Left ventricle myocardium inferior (tissue), 1 donor: ENCODE results near the gene DLGAP4. TPM values are rescaled to one million over a fixed set of nuclear protein-coding genes. Genes with fewer than 3 reads are reported as not detected.

ENCODE experiments used
- DNase-seq: peaks from one replicate; pipeline ENCODE4 v3.0.0-alpha.2; 2020
- H3K27ac ChIP-seq: fragments of 200-600 bp; replicated peaks from 2 replicates; pipeline ENCODE4 v1.8.0; 2021
- H3K27me3 ChIP-seq: fragments of 200-600 bp; 2 replicates; pipeline ENCODE4 v1.8.0; 2021; ENCODE audit warnings: low read depth
- H3K36me3 ChIP-seq: fragments of 200-600 bp; 2 replicates; pipeline ENCODE4 v1.8.0; 2021
- H3K4me1 ChIP-seq: fragments of 200-600 bp; 2 replicates; pipeline ENCODE4 v1.8.0; 2021
- H3K4me3 ChIP-seq: fragments of 200-600 bp; 2 replicates; pipeline ENCODE4 v1.8.0; 2021; ENCODE audit warnings: mild to moderate bottlenecking, moderate library complexity
- H3K9me3 ChIP-seq: fragments of 200-600 bp; replicated peaks from 2 replicates; pipeline ENCODE4 v1.8.0; 2021
- CTCF ChIP-seq: fragments of 200-600 bp; IDR thresholded peaks from 2 replicates; pipeline ENCODE4 v1.8.0; 2021; ENCODE audit warnings: antibody characterized with exemption, mild to moderate bottlenecking, borderline replicate concordance
- intact Hi-C: fragments of 100-400 bp; cut with micrococcal nuclease; formaldehyde crosslinking; loops from one replicate; pipeline ENCODE4 v1.11.0; 2022
- total RNA-seq: library from RNA; stranded (reverse); fragmentation: NEBNext Ultra II Directional; extraction: Animal tissue kit (Norgen Biotek cat#: 25700); gene quantifications from one replicate; pipeline ENCODE4 v1.2.1, GENCODE V29; 2021
- donor health status: DM: no; HTN: yes; CAD: no; lungs with severe emphysema.

DLGAP4 gene
- total RNA-seq, 1 donor from 2014 or later, result 51.7 TPM

- Histone ChIP-seq H3K4me1 (peaks cover 45% of the 10 kb centered on the region), H3K27me3 (no peaks in the 10 kb centered on the region), H3K27ac (peak overlapping the region; percentile 91), H3K4me3 (peak overlapping the region; percentile 96), H3K36me3 (peaks cover 2% of the 10 kb centered on the region), H3K9me3 (no peaks in the 10 kb centered on the region)
- intact Hi-C loops, result no loop called here
- TF ChIP-seq CTCF, result no peak
- DNase-seq, result peak; percentile 43
Measured at GRCh38 chr20:36573798-36574365, 267.7 kb downstream of the DLGAP4 start.

DNA sequence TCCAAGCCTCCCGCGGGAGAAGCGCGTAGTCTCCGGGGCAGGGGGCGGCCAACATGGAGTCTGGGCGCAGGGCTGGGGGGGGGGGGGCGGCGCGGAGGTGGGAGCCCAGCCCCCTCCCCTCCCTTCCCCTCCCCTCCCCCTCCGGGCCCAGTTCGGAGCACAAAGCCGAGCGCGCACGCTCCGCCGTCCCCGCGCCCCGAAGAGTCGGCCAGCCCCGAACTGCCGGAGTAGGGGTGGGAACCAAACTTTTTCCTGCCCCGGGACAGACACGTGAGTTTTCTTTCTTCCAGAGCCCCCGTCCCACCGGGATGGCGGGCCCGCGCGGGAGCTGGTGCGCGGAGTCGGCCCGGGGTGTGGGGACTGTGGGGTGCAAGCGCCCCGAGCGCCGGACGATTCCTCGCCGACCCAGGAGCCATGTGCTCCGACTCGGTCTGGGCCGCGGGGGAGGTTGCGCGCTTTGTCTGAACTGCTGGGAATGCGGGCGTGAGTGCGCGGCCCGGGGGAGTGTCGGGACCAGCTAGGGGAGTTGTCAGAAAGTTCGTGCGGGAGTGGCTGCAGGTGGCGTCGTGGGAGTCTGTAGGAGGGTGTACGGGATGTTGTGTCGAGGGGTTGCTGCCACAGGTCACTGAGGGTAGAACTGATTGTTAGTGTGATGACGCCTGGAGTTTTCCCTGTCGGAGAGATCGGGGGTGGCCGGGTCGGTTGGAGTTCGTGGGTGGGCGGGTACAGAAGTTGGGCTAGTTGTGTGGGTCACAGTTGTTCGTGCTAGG, 268.4 kb downstream of the DLGAP4 start:
- no peaks in the 10 kb centered on the region for H3K27me3 ChIP-seq
- H3K9me3 ChIP-seq, result no peaks in the 10 kb centered on the region
- H3K27ac ChIP-seq, result peak overlapping the region; percentile 91
- H3K36me3 ChIP-seq, result peaks cover 8% of the 10 kb centered on the region
- peaks cover 45% of the 10 kb centered on the region for H3K4me1 ChIP-seq
- intact Hi-C loops, result no loop called here
- peak overlapping the region; percentile 96 for H3K4me3 ChIP-seq
- no peak for TF ChIP-seq CTCF
- DNase-seq, result peak; percentile 42

GRCh38 chr20:36576081-36576445, 269.9 kb downstream of the DLGAP4 start:
- Histone ChIP-seq H3K27me3 (no peaks in the 10 kb centered on the region), H3K36me3 (peaks cover 23% of the 10 kb centered on the region), H3K27ac (peak overlapping the region; percentile 91), H3K9me3 (no peaks in the 10 kb centered on the region), H3K4me3 (no peak overlapping the region), H3K4me1 (peaks cover 45% of the 10 kb centered on the region)
- no peak for DNase-seq
- TF ChIP-seq CTCF, result no peak
- intact Hi-C loops, result no loop called here

Other genes starting within 250 kb of the DLGAP4 start
- gene EPB41L1, start 151.6 kb upstream of the DLGAP4 start, total RNA-seq, result 14.6 TPM
- gene AAR2, start 69.9 kb upstream of the DLGAP4 start, total RNA-seq, result 13.3 TPM
- 1,345 TPM for gene MYL9, start 235.2 kb downstream of the DLGAP4 start, total RNA-seq